Dermis microvascular lymphatic vessel endothelial cell (primary cell): ENCODE measurements around the gene ZNF280C. TPM values are rescaled to one million over a fixed set of nuclear protein-coding genes. Genes with fewer than 3 reads are reported as not detected.
"Not testable (repeated sequence)": the region's sequence is repeated elsewhere in the genome, so short reads cannot be mapped to it uniquely, and the experiment has no call there.

Experiments
- DNase-seq, 2 donors: peaks; one replicate each; pipeline versions ENCODE4 v3.0.0 to v3.0.0-alpha.2; 2010; ENCODE audit warnings: low read depth in 2 of 2
- total RNA-seq: library from RNA; depleted of rRNA; stranded (reverse); fragments of >200 nt; gene quantifications from 2 replicates; pipeline ENCODE4 v1.2.1, GENCODE V29; 2014

Gene ZNF280C
- total RNA-seq: 1.5 and 2.3 TPM in 2 replicates

GRCh38 chrX:130268449-130269170 lies at the start of gene ZNF280C:
Gene ZNF280C (minus strand): TSS chrX:130268899. CDS start chrX:130260449, 8,450 bp downstream.
- DNase-seq: peak; percentile 52 to 86

- DNase-seq: no peak
These were observed 36.1 kb upstream of the ZNF280C start for GRCh38 chrX:130304587-130305368.

DNA sequence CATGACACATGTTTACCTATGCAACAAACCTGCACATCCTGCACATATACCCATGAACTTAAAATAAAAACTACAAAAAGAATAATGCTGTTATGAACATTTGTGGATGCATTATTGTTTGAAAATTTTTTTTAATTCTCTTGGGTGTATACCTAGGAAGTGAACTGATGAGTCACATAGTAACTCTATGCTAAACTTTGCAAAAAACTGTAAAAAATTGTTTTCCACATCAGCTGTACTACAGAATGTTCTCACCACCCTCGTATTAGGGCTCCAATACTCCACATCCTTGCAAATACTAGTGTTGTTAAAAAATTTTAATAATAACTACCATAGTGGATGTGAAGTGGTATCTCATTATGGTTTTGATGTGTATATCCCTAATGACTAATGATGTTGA lies 33.3 kb upstream of the ZNF280C start:
- no peak for DNase-seq

GRCh38 chrX:130301405-130301804 lies 32.7 kb upstream of the ZNF280C start:
- no peak for DNase-seq

GRCh38 chrX:130300010-130300282 lies 31.2 kb upstream of the ZNF280C start:
- no peak for DNase-seq

DNA sequence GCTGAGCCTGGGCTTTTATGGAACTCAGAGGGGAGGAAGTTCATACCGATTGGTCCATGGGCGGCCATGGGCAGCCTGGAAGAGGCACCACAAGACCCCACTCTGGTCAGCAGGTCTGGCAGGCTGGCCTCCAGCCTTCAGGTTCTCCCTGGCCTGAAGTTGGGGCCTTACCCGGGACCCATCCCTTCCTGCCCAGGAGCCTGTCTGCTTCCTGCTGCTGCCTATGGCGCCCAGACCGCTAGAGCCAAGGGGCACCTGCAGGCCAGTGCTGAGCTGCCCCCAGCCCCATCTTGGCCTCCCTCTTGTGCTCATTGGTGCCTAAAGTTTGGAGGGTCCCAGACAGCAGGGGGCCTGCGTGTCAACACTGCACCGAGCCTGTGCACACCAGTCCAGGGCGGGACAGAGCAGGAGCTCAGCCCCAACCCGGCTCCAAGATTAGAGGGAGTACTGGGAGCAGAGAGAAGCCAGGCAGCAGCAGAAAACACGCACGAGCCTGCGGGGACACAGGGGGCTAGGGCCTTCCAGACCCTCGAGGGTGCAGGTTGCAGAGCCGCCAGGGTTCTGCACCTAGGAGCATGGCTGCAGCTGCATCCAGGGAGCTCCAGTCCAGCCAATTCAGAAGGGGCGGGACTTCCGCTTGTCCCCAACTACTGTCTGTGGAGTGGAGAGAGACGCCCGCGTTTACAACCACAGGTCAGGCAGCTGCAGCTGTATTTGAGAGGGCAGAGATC lies 30.7 kb upstream of the ZNF280C start:
- no peak for DNase-seq

DNA sequence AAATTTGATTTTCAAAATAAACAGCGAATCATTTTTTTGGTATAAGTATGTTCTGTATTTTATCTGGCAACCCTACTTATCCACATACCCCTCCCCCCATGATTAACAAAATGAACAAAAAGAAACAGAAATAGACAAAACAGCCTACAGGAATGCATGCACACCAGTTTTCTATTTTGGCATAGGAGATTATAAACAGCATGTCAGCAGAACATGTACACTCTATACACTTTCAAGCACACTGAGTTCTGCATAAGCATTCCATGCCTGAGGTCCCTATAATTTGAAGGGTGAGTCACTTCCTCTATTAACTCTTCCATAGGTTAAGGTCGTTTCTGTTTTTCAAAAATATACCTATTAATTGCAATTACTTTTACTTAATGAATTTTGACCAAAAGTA lies 28.0 kb upstream of the ZNF280C start:
- no peak for DNase-seq

- no peak for DNase-seq
These were observed 27.6 kb upstream of the ZNF280C start for GRCh38 chrX:130296297-130296678.

DNA sequence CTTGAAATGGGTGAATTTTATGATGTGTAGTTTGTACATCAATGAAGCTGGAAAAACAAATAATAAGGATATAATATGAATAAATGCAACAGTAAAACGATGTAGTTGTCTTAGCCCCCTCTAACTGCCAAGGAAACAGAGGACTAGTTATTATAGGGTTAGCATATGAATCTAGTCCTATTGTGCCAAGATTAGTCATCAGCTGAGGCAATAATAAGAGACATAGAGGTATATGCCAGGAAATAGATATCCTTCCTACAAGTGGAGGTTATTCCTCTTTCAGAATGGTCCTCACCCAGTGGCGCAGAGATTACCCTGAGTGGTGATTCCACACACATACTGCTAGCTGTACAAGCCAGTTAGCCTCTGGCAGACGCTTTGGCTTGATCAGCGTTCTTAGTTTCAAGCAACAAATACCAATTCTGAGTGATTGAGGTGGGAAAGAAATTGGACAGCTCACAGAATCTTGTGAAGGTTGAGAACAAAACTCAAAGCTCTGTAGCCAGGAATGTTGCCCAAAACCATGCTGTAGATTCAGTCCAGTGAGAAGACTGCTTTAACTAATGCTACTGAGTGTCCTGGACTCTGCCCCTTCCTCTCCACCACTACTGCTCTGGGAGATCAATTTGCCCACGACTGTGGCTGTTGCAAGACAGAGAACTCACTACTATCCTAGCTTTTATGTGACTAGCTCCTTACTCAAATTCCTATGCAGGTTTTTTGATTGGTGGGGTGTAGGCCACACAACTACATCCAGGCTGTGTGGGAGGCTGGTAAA lies 27.0 kb upstream of the ZNF280C start:
- DNase-seq: no peak

- DNase-seq: no peak
These were observed 18.5 kb upstream of the ZNF280C start for GRCh38 chrX:130287071-130287770.

DNA sequence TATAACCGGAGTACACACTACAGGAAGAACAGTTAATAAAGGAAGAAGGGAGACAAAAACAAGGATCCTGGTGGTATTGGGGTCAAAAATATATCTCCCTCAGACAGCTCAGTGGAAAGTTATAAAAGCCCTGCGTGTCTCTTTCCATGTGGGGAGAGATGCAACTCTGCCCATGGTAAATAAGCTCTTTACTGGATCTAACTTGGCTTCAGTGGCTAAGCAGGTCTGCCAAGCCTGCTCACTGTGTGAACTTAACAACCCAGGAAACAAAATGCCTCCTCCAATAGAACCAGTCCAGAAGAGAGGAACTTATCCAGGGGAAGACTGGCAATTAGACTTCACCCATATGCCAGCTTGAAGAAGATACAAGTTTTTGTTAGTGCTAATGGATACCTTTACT lies 17.0 kb upstream of the ZNF280C start:
- DNase-seq: no peak

DNA sequence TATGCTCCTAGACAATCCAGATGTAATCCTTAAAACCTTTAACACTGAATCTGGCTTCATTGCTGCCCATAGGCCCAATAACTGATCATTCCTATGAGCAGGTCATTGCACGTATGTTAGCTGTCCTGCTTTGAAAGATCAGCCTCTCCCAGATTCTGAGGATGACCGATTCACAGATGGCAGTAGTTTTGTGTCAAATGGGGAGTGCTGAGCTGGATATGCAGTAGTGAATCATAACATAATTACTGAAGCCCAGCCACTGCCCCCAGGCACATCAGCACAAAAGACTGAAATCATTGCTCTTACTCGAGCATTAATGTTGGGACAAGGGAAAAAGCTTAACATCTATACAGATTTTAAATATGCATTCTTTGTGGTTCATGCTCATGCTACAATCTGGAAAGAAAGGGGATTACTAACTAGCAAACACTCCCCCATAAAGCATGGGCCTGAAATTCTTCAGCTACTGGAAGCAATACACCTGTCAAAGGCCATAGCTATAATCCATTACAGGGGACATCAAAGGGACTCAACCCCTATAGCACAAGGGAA lies 16.4 kb upstream of the ZNF280C start:
- no peak for DNase-seq

- DNase-seq: no peak
These were observed 13.5 kb upstream of the ZNF280C start for GRCh38 chrX:130282151-130282550.

GRCh38 chrX:130280901-130281300 lies 12.2 kb upstream of the ZNF280C start:
- no peak for DNase-seq

DNA sequence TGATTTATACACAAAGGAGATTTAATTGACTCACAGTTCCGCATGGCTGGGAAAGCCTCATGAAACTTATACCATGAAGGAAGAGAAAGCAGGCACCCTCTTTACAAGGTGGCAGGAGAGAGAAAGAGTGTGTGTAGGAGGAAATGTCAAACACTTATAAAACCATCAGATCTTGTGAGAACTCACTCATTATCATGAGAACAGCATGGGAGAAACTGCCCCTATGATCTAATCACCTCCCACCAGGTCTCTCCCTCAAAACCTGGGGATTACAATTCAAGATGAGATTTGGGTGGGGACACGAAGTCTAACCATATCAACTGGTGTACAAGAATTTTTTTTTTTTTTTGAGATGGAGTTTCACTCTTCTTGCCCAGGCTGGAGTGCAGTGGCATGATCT lies 3.6 kb upstream of the ZNF280C start:
- DNase-seq: not testable (repeated sequence)

DNA sequence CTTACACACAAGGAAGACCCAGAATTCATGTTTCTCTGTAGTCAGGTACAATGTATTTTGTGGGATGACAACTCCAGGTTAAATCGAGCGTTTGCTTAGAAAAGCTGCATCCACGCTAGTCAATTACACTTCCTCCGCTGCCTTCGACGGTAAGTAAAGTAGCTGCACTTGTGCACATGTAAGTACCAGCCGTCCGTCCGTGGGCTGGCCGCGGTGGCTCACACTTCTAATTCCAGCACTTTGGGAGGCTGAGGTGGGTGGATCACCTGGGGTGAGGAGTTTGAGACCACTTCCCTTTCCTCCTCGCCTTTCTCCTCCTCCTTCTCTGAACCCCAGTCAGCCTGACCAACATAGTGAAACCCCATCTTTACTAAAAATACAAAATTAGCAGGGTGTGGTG lies 692 bp upstream of the ZNF280C start:
- not testable (repeated sequence) for DNase-seq

- DNase-seq: peak in 1 of 2 donors; percentile 1
These were observed 697 bp downstream of the ZNF280C start for GRCh38 chrX:130267956-130268448.

DNA sequence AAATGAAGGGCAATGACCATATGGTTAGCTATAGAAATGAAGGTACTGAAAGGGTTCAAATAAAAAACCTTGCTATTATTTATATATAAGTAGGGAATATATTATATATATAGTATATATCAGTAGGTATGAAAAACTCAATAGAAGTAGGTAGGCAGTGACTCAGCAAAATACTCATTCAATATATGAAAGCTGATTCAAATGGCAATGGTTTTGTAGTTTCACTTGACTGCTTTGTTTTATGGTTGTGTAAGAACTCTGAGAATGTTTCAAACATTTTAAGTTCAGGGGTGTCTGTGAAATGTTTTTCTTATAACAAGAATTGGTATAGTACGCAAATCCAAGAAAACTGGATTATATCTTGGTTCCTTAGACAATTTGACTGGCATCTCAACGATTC lies 4.1 kb downstream of the ZNF280C start:
- no peak for DNase-seq

- no peak for DNase-seq
These were observed 5.7 kb downstream of the ZNF280C start for GRCh38 chrX:130263016-130263415.

DNA sequence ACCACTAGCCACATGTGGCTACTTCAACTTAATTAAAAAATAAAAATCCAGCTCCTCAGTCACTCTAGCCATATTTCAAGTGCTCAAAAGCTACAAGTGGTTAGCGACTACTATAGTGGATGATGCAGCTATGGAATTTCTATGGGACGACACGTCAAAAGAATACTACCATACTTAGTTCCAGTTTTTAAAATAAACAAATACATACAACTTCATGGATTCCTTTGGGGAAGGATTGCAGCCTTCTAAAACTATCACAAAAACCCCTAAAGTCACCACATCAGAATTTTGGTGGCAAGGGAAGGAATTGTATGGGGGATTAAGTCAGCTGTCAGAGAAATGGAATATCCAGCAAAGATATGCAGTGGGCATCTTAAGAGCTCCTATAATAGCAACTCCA lies 6.5 kb downstream of the ZNF280C start:
- DNase-seq: no peak
